Immature natural killer cell (primary cell): Measurements from ENCODE around the gene NOL4L. TPM values are rescaled to one million over a fixed set of nuclear protein-coding genes. Genes with fewer than 3 reads are reported as not detected.
"Not testable (repeated sequence)": the region's sequence is repeated elsewhere in the genome, so short reads cannot be mapped to it uniquely, and the experiment has no call there.

Source experiments
- DNase-seq, 3 donors: peaks; one replicate each; pipeline ENCODE4 v3.0.0; 2022; ENCODE audit warnings: mixed read lengths in 1 of 3
- H3K27ac Mint-ChIP-seq, 6 donors: one replicate each; pipeline ENCODE4 v1.8.0; 2020; ENCODE audit warnings: mixed read lengths in 6 of 6, mild to moderate bottlenecking in 5 of 6, inconsistent platforms in 4 of 6, moderate library complexity in 3 of 6
- H3K27me3 Mint-ChIP-seq, 3 donors: one replicate each; pipeline ENCODE4 v1.8.0; 2020 to 2021; ENCODE audit warnings: low read depth in 3 of 3, mild to moderate bottlenecking in 3 of 3, mixed read lengths in 3 of 3, moderate library complexity in 3 of 3, inconsistent platforms in 1 of 3
- H3K36me3 Mint-ChIP-seq, 3 donors: one replicate each; pipeline ENCODE4 v1.8.0; 2020; ENCODE audit warnings: mixed read lengths in 3 of 3, inconsistent platforms in 2 of 3, mild to moderate bottlenecking in 2 of 3
- H3K4me1 Mint-ChIP-seq, 2 donors: one replicate each; pipeline ENCODE4 v1.8.0; 2020; ENCODE audit warnings: inconsistent platforms in 2 of 2, mild to moderate bottlenecking in 2 of 2, mixed read lengths in 2 of 2, moderate library complexity in 1 of 2
- H3K4me3 Mint-ChIP-seq, 5 donors: one replicate each; pipeline ENCODE4 v1.8.0; 2020; ENCODE audit warnings: mild to moderate bottlenecking in 5 of 5, mixed read lengths in 5 of 5, inconsistent platforms in 3 of 5, moderate library complexity in 3 of 5
- H3K9me3 Mint-ChIP-seq, 6 donors: one replicate each; pipeline ENCODE4 v1.8.0; 2020; ENCODE audit warnings: mild to moderate bottlenecking in 6 of 6, mixed read lengths in 6 of 6, inconsistent platforms in 4 of 6, moderate library complexity in 3 of 6
- polyA plus RNA-seq, 3 donors: library from polyadenylated mRNA; unstranded; fragments of 300-500 nt; fragmentation: Illumina TruSeq; gene quantifications; one replicate each; pipeline ENCODE4 v1.2.3, GENCODE V29; 2021

Gene NOL4L
- polyA plus RNA-seq, 3 donors from 2014 or later = 4.1 to 17.2 (median 9.6) TPM

DNA sequence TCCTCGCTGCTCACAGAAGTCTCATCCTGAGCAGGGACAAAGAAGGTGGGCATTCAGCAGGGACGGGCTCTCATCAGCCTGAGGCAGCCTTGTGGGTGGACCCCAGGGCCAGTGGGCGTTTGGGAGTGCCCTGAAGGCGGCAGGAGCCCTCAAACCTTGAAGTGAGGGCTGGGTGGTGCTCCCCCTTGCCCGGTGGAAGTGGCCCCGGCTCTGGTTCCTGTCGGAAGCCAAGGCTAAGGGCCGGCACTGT is 110.5 kb downstream of the NOL4L start:
- Mint-ChIP-seq H3K4me3 (peak overlapping the region in 3 of 5 donors; percentile 17 to 48 (median 38)), H3K36me3 (no peaks in the 10 kb centered on the region), H3K4me1 (peaks cover 63 to 65% of the 10 kb centered on the region in 2 donors), H3K9me3 (peaks cover 0 to 2% (median 0%) of the 10 kb centered on the region in 6 donors), H3K27ac (peak overlapping the region in 2 of 6 donors; percentile 50 to 87), H3K27me3 (peaks cover 3 to 12% (median 7%) of the 10 kb centered on the region in 3 donors)
- DNase-seq = no peak

DNA sequence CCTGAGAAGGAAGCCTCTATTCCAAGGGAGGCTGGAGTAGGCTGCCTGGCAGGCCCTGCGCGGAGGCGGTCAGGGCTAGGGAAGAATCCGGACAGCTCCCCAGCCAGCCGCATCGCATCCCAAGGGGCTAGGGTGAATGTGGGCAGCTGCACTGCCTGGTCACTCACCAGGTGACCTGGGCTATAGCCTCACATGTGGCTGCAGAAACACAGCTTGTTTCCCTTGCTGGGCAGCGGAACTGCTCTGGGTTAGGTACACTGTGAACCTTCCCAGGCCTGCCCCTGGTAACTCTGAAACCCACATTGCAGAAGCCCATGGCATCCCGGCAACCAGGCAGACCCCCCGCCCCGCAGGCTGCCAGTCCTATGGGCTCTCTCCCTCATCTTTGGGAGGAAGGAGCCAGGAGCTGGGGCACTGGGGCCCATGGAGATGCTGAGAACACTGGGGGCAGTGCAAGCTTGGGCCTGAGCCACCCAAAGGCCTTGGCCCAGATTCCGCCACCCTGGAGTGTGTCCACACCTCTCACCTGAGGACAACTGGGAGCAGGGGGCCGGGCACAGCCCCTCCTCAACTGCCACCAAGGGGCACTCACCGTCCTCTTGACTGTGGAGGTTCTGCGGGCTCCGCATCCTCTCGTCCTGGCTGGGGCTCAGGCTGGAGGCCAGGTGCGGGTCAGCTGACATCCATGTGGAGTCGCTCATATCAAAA is 111.0 kb downstream of the NOL4L start:
- Mint-ChIP-seq H3K27ac (peak overlapping the region in 2 of 6 donors; percentile 55 to 87), H3K4me3 (no peak overlapping the region)

DNA sequence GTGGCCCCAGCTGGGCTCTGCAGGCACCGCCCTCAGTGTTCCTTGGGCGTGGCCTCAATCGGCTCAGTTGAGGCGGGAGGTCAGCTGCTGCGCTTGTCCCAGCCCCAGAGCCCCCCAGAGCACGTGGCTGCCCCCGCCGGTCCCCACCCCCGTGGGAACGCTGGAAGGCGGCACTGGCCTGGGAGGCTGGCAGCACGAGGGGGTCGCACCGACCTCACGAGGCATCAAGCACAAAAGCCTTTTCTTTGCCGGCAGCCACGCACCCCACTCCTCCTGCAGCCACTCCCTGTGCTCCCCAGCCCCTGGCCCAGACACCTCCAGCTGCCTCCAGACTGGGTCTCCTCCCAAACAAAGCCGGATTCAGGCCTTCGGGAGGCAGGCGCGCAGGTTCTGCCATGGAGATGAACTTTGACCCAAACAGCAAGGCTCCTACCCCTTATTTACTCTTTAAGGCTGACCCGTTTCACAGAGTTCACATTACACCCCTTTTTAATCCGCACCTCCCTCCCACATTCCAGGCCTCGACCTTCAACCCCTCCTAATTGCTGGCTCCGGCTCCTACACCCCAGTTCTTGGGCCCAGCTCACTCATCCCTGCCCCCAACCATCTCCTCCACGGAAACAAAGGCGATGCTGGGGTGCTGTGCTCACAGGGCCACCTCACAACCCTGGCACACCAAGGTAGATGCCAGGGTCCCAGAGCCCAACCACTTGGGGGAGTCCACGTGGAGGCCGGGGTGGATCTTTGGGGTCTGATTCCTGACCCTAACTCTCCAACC is 111.7 kb downstream of the NOL4L start:
- Mint-ChIP-seq H3K27ac (peak overlapping the region in 3 of 6 donors; percentile 21 to 55 (median 39)), H3K4me3 (no peak overlapping the region), H3K4me1 (peaks cover 56 to 59% of the 10 kb centered on the region in 2 donors), H3K27me3 (peaks cover 3 to 12% (median 7%) of the 10 kb centered on the region in 3 donors), H3K9me3 (peaks cover 0 to 2% (median 0%) of the 10 kb centered on the region in 6 donors), H3K36me3 (no peaks in the 10 kb centered on the region)
- DNase-seq = no peak

More for the DNA sequence above, 111.0 kb downstream of the NOL4L start:
- DNase-seq = no peak
- Mint-ChIP-seq H3K36me3 (no peaks in the 10 kb centered on the region), H3K27me3 (peaks cover 3 to 12% (median 7%) of the 10 kb centered on the region in 3 donors), H3K9me3 (peaks cover 0 to 2% (median 0%) of the 10 kb centered on the region in 6 donors), H3K4me1 (peaks cover 58 to 63% of the 10 kb centered on the region in 2 donors)

DNA sequence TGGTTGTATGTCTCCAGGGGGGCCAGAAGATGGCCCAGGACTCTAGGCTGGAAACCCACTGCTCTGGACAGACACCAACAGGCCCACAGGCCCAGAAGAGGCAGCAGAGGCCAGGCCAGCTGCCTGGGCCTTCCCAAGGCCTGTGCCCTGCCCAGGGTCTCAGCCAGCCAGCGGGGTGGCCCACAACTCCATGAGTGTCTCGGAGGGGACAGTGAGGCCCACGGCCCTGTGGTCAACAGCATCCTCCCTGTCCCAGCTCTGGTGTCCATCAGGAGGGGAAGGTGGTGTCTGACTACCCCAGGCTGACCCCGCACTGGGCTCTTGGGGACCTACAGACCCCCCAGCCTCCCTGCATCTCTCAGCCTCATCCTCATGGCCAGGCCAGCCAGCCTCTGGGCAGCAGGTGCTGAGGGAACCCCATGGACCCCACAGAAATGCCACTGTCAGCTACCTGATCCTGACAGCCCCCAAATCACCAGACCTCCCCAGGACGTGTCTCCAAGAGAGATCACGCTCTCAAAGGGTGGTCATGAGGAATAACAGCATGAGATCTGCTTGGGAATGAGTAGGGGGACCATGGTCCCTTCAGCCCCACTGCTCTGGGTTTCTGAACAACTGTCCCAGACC is 112.4 kb downstream of the NOL4L start:
- no peak for DNase-seq
- no peaks in the 10 kb centered on the region for H3K9me3 Mint-ChIP-seq
- H3K36me3 Mint-ChIP-seq = no peaks in the 10 kb centered on the region
- peaks cover 3 to 8% (median 7%) of the 10 kb centered on the region in 3 donors for H3K27me3 Mint-ChIP-seq
- H3K4me1 Mint-ChIP-seq = peaks cover 50 to 52% of the 10 kb centered on the region in 2 donors
- no peak overlapping the region for H3K4me3 Mint-ChIP-seq
- H3K27ac Mint-ChIP-seq = peak overlapping the region in 2 of 6 donors; percentile 16 to 22

DNA sequence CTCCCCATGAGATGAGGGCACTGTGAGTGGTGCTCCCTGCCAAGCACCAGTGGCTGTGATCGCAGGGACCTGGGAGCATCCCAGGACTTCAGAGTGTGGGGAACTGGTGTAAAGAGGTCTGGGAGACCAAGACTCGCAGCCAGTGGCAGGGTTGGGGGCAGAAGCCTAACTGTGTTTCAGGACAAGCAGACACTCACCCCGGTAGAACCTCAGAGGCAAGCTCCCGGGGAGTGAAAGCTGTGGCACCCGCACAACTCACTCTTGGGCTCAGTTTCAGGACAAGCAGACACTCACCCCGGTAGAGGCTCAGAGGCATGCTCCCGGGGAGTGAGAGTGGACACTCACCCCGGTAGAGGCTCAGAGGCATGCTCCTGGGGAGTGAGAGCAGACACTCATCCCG is 114.2 kb downstream of the NOL4L start:
- H3K4me1 Mint-ChIP-seq = peaks cover 34 to 35% of the 10 kb centered on the region in 2 donors
- no peaks in the 10 kb centered on the region for H3K36me3 Mint-ChIP-seq
- peaks cover 0 to 9% (median 7%) of the 10 kb centered on the region in 3 donors for H3K27me3 Mint-ChIP-seq
- no peak overlapping the region for H3K4me3 Mint-ChIP-seq
- H3K27ac Mint-ChIP-seq = peak overlapping the region in 2 of 6 donors; percentile 7 to 65
- DNase-seq = no peak
- H3K9me3 Mint-ChIP-seq = no peaks in the 10 kb centered on the region

DNA sequence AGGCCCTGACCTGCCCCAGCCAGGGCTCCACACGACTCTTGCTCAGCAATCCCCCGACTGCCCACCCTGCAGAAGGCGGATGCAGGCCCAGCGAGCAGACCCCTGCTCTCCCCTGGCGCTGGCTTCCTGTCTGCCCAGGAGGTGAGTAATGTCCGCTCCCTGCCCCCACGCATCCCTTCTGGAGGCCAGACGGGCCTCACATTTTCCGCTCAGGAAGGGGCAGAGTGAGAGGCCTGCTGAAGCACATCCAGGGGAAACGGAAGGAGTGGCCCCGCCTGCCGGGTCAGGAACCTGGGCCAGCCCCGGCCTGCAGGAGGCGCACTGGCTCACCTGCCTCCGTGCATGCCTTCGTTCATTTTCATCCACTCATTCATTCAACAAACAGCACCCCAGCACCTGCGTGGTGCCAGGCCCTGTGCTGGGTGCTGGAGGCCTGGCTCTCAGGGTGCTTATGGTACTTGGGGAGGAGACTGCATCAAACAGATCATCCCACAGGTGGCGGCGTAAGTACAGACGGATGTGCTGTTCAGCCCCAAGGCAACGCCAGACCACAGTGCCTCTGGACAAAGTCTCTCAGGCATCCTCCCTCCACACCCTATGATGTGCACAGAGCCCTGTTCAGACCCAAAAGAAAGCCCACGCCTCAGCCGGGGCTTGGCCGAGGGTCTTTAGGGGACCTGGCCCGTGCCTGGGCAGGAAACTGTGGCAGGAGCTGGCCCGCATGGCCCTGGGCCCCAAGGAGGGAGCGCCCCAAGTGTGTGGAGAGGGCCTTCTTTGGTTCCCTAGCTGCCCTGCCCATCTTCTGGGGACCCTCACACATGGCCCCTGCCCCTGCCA is 114.9 kb downstream of the NOL4L start:
- H3K27ac Mint-ChIP-seq = peak overlapping the region in 4 of 6 donors; percentile 43 to 50 (median 44)
- H3K9me3 Mint-ChIP-seq = no peaks in the 10 kb centered on the region
- H3K4me3 Mint-ChIP-seq = no peak overlapping the region
- DNase-seq = no peak
- peaks cover 28 to 30% of the 10 kb centered on the region in 2 donors for H3K4me1 Mint-ChIP-seq
- no peaks in the 10 kb centered on the region for H3K36me3 Mint-ChIP-seq
- H3K27me3 Mint-ChIP-seq = peaks cover 0 to 10% (median 6%) of the 10 kb centered on the region in 3 donors

DNA sequence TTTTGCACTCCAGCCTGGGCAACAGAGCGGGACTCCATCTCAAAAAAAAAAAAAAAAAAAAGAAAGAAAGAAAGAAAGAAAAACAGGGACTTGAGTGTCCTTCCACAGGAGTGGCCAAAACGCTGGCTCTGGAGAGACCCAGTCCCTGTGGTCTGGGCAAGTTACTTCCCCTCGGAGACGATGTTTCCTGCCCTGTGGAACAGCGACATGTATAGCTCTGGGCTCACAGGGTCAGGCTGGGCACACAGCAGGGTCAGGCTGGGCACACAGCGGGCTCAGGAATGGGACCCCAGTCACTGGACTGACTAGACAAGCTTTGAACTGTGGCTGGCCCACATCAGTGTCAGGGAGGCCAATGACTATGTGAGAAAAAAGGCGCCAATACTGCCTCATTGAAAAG is 116.3 kb downstream of the NOL4L start:
- Mint-ChIP-seq H3K36me3 (no peaks in the 10 kb centered on the region), H3K4me1 (peaks cover 22 to 28% of the 10 kb centered on the region in 2 donors), H3K27me3 (peaks cover 0 to 10% (median 7%) of the 10 kb centered on the region in 3 donors), H3K4me3 (no peak overlapping the region), H3K27ac (peak overlapping the region in 3 of 6 donors; percentile 30 to 83 (median 45)), H3K9me3 (no peaks in the 10 kb centered on the region)
- no peak for DNase-seq

DNA sequence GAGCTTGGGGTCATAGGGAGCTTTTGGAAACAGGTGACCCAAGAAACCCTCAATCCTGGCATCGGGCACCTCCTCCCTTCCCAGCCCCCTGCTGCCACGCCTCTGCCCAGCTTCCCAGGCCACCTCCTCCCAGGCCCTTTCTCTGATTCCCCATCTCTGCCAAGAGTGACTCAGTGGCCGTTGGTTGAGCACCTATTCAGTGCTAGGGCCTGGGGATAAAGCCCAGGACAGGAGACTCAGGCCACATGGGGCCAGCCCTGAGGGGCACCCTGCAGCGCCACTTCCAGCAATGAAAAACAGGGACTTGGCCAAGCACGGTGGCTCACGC is 116.9 kb downstream of the NOL4L start:
- Mint-ChIP-seq H3K4me3 (no peak overlapping the region), H3K27ac (peak overlapping the region in 1 of 6 donors; percentile 7), H3K36me3 (no peaks in the 10 kb centered on the region), H3K4me1 (peaks cover 20 to 23% of the 10 kb centered on the region in 2 donors), H3K9me3 (no peaks in the 10 kb centered on the region), H3K27me3 (peaks cover 0 to 7% (median 6%) of the 10 kb centered on the region in 3 donors)
- no peak for DNase-seq

DNA sequence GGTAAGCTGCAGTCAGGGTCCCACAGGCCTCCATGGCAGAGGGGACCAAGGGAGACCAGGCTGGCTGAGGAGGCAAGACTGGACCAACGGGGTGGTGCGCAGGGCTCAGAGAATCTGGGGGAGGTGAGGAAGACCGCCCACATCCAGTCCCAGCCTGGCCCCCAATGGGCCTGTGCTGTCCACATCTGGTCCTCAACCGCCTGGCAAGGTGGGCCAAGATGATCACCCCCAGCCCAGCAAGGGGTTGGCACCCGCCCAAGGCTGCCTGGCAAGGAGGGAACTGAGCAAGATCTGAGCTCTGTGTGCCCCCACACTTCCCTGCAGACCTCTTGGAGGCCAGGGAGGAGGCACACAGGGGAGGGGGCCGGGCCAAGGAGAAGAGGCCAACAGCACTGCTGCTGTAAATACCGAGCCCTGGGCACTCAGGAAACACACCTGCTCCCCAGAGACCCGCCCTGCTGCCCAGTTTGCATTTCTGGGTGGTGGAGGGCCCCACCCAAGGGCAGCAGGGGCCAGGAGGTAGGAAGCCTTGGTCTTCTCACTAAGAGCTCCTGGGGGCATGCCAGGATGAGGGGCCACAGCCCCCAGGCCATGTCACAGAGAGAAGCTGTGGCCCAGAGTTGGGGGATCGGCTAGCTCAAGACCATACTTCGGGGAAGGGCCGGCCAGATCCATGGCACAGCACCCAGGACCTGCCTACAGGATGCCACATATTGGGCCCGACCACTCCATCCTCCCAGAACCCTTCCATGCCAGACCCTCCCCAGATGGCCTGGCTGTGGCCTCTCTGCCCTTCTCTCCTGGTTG is 117.4 kb downstream of the NOL4L start:
- no peaks in the 10 kb centered on the region for H3K36me3 Mint-ChIP-seq
- no peak for DNase-seq
- peak overlapping the region in 4 of 6 donors; percentile 5 to 42 (median 21) for H3K27ac Mint-ChIP-seq
- H3K27me3 Mint-ChIP-seq = peaks cover 3 to 7% (median 6%) of the 10 kb centered on the region in 3 donors
- no peaks in the 10 kb centered on the region for H3K9me3 Mint-ChIP-seq
- no peak overlapping the region for H3K4me3 Mint-ChIP-seq
- H3K4me1 Mint-ChIP-seq = peaks cover 18 to 22% of the 10 kb centered on the region in 2 donors

DNA sequence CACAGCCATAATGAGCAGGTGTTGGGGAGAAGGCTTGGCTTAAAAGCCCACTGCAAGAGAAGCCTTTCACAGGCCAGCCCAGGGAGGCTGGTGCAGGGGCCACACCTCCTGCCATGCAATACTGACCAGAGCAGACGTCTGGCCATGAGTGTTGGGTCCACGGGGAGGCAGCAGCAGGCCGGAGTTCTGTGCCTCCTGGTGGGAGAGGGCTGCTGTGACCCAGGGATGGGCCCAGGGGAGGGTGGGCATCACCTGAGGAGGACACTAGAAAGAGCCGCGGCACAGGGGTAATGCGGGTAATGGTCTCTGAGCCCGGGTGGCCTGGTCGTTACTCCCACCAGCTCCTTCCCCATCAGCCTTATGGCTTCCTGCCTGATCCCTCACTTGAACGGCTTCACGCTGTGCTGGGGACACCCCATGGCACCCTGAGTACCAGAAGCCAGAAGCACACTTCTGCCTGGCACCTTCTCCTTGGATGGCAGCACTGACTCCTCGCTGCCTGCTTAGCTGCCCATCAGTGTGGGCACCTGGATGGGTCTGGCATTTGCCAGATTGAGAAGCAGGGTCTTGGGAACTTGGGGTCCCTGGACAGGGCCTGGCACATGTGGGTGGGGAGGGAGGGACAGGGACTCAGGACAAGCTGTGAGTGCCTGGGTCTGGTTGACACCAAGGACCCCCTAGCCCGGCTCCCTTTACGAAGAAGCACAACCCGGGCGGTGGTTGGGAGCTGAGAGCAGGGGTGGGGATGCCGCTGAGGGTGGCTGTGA is 118.2 kb downstream of the NOL4L start:
- Mint-ChIP-seq H3K4me1 (peaks cover 19 to 21% of the 10 kb centered on the region in 2 donors), H3K27ac (peak overlapping the region in 2 of 6 donors; percentile 31 to 42), H3K36me3 (no peaks in the 10 kb centered on the region), H3K27me3 (peaks cover 3 to 6% (median 6%) of the 10 kb centered on the region in 3 donors), H3K9me3 (no peaks in the 10 kb centered on the region), H3K4me3 (no peak overlapping the region)
- DNase-seq = no peak

DNA sequence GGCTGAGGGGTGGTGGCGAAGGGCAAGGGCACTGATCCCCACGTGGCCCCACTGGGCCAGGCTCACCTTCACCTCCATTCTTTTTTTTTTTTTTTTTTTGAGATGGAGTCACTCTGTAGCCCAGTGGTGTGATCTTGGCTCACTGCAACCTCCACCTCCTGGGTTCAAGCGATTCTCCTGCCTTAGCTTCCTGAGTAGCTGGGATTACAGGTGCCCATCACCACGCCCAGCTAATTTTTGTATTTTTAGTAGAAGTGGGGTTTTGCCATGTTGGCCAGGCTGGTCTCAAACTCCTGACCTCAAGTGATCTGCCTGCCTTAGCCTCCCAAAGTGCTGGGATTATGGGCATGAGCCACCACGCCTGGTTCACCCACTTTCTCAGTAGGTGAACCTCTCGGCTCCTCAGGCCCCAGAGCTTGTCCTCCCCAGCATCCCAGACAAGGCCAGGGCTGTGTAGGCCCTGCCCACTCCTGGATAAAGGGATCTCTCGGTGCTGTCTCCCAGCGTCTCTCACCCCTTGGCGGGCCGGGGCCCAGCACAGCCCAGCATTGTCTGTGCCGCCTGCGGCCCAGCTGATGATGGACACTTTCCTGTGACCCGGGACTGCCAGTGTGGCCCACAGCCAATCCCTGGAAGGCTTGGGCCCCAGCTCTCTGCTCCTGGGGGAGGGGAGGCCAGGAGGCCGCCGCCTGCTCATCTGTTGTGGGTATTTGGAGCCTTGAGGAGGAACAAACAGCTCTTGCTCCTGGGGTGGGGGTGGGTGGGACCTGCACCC is 119.0 kb downstream of the NOL4L start:
- not testable (repeated sequence) for H3K9me3 Mint-ChIP-seq, H3K27me3 Mint-ChIP-seq, DNase-seq, H3K36me3 Mint-ChIP-seq, H3K27ac Mint-ChIP-seq, H3K4me3 Mint-ChIP-seq
- H3K4me1 Mint-ChIP-seq = peaks cover 13 to 16% of the 10 kb centered on the region in 2 donors
